Ovary (tissue), 3 donors: Measurements from ENCODE around the gene NR3C1.

ENCODE experiments used
- CTCF ChIP-seq, 3 donors: fragments of 450-650 bp in 2 of 3; fragments of 200-600 bp in 1 of 3; IDR thresholded peaks; one replicate each; pipeline versions ENCODE4 v1.5.1 to v1.8.0; 2016 to 2022; ENCODE audit warnings: antibody characterized with exemption in 3 of 3, mild to moderate bottlenecking in 1 of 3
- EP300 ChIP-seq: sonication (generic); formaldehyde crosslinking; IDR thresholded peaks from one replicate; pipeline ENCODE4 v1.6.1; 2017; ENCODE audit warnings: antibody characterized with exemption
- POLR2A ChIP-seq: fragments of 450-650 bp; IDR thresholded peaks from one replicate; pipeline ENCODE4 v1.6.1; 2017; ENCODE audit warnings: antibody characterized with exemption, mild to moderate bottlenecking, moderate library complexity
- donor health status: DM: no; HTN: no; CAD: no.

- TF ChIP-seq CTCF (IDR thresholded peaks at IDR 0.05), result no peak
- no peak for TF ChIP-seq POLR2A
- TF ChIP-seq EP300, result no peak
Measured at GRCh38 chr5:143349177-143349576, 54.3 kb downstream of the NR3C1 start.
